ENCODE results near the gene CACNA1A.

DNA sequence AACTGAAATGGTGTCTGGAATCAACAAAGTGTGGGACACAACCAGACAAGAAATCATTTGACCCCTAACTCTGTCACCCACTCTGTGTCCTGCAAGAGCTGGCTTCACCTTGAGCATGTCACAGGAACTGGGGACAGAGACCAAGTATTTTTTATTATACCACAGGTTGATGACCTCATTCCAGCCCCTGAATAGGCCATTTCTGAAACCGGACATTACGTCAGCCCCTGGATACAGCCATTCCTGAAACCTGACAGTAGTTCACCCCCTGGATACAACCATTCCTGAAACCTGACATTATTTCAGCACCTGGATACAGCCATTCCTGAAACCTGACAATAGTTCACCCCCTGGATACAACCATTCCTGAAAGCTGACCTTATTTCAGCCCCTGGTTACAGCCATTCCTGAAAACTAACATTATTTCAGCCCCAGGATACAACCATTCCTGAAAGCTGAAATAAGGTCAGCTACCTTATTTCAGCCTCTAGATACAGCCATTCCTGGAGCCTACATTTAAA is 47.7 kb upstream of the CACNA1A start:
- TF ChIP-seq CTCF (IDR thresholded peaks at IDR 0.05) = no peak
- no peak for TF ChIP-seq POLR2AphosphoS5 (IDR thresholded peaks at IDR 0.05)
- TF ChIP-seq POLR2A (IDR thresholded peaks at IDR 0.05; ENCODE audit: low read depth) = no peak
- no peak for TF ChIP-seq EP300 (IDR thresholded peaks at IDR 0.05)

Data from esophagus muscularis mucosa (tissue), 4 donors.